Activated CD8-positive, alpha-beta memory T cell treated with anti-CD3 and anti-CD28 coated beads, Interleukin-2, amount 50 U/mL, for 24 hours (primary cell): ENCODE data around the gene REL.
"Not testable (repeated sequence)": the region's sequence is repeated elsewhere in the genome, so short reads cannot be mapped to it uniquely, and the experiment has no call there.

Source experiments
- DNase-seq: peaks from one replicate; pipeline ENCODE4 v3.0.0-alpha.2; 2020; ENCODE audit errors: extremely low read depth

REL gene

GRCh38 chr2:60867848-60868247 lies 13.5 kb upstream of the REL start:
- DNase-seq, result no peak

- no peak for DNase-seq
Observed at GRCh38 chr2:60868589-60869273, 12.6 kb upstream of the REL start.

GRCh38 chr2:60872510-60872928 lies 8.9 kb upstream of the REL start:
- DNase-seq, result no peak

- DNase-seq, result no peak
Observed at GRCh38 chr2:60873381-60873780, 8.0 kb upstream of the REL start.

GRCh38 chr2:60875520-60875919 lies 5.9 kb upstream of the REL start:
- no peak for DNase-seq

- DNase-seq, result no peak
Observed at GRCh38 chr2:60880643-60881046, 729 bp upstream of the REL start.

GRCh38 chr2:60882971-60883753 lies 1.8 kb downstream of the REL start:
- no peak for DNase-seq

- DNase-seq, result no peak
Observed at GRCh38 chr2:60883896-60884295, 2.5 kb downstream of the REL start.

GRCh38 chr2:60884800-60885199 lies 3.4 kb downstream of the REL start:
- no peak for DNase-seq

- no peak for DNase-seq
Observed at GRCh38 chr2:60885683-60886082, 4.3 kb downstream of the REL start.

- no peak for DNase-seq
Observed at GRCh38 chr2:60886991-60887390, 5.6 kb downstream of the REL start.

- DNase-seq, result no peak
Observed at GRCh38 chr2:60888853-60889252, 7.5 kb downstream of the REL start.

GRCh38 chr2:60889581-60890392 lies 8.4 kb downstream of the REL start:
- not testable (repeated sequence) for DNase-seq

- DNase-seq, result no peak
Observed at GRCh38 chr2:60890393-60890707, 9.0 kb downstream of the REL start.

- no peak for DNase-seq
Observed at GRCh38 chr2:60891180-60891579, 9.8 kb downstream of the REL start.

- no peak for DNase-seq
Observed at GRCh38 chr2:60898567-60898966, 17.2 kb downstream of the REL start.

- DNase-seq, result no peak
Observed at GRCh38 chr2:60899230-60899891, 18.0 kb downstream of the REL start.

- no peak for DNase-seq
Observed at GRCh38 chr2:60899892-60900249, 18.5 kb downstream of the REL start.

- not testable (repeated sequence) for DNase-seq
Observed at GRCh38 chr2:60901296-60901695, 19.9 kb downstream of the REL start.

- not testable (repeated sequence) for DNase-seq
Observed at GRCh38 chr2:60905867-60906266, 24.5 kb downstream of the REL start.

GRCh38 chr2:60906395-60906794 lies 25.0 kb downstream of the REL start:
- no peak for DNase-seq

GRCh38 chr2:60907329-60907728 lies 26.0 kb downstream of the REL start:
- DNase-seq, result no peak
